ENCODE measurements around the gene TMEM81.
A peak's percentile ranks its signal among the peaks of the same experiment; 100 is the strongest.

The TMEM81 gene

GRCh38 chr1:205084360-205084759 lies at the start of gene TMEM81:
Gene TMEM81 (minus strand): TSS chr1:205084460. CDS start chr1:205084320, 140 bp downstream.
- no peak for DNase-seq

GRCh38 chr1:205133287-205133686 lies 49.0 kb upstream of the TMEM81 start:
- DNase-seq = no peak

- no peak for DNase-seq
These were observed 45.3 kb upstream of the TMEM81 start for GRCh38 chr1:205129447-205130029.

- DNase-seq = no peak
These were observed 43.8 kb upstream of the TMEM81 start for GRCh38 chr1:205128050-205128449.

GRCh38 chr1:205127646-205128045 lies 43.4 kb upstream of the TMEM81 start:
- no peak for DNase-seq

GRCh38 chr1:205124726-205125125 lies 40.5 kb upstream of the TMEM81 start:
- DNase-seq = no peak

GRCh38 chr1:205122489-205122882 lies 38.2 kb upstream of the TMEM81 start:
- DNase-seq = no peak

- peak; percentile 97 for DNase-seq
These were observed 37.6 kb upstream of the TMEM81 start, which contains the start of gene RBBP5 for GRCh38 chr1:205121660-205122488. Gene RBBP5 (minus strand): TSS chr1:205121978. CDS start chr1:205121873, 105 bp downstream.

- DNase-seq = no peak
These were observed 34.5 kb upstream of the TMEM81 start for GRCh38 chr1:205118752-205119151.

- peak; percentile 7 for DNase-seq
These were observed 27.1 kb upstream of the TMEM81 start for GRCh38 chr1:205111354-205111753.

- no peak for DNase-seq
These were observed 25.5 kb upstream of the TMEM81 start for GRCh38 chr1:205109711-205110110.

GRCh38 chr1:205109269-205109668 lies 25.0 kb upstream of the TMEM81 start:
- DNase-seq = no peak

GRCh38 chr1:205108464-205108863 lies 24.2 kb upstream of the TMEM81 start:
- no peak for DNase-seq

GRCh38 chr1:205107327-205107726 lies 23.1 kb upstream of the TMEM81 start:
- DNase-seq = no peak

- no peak for DNase-seq
These were observed 18.1 kb upstream of the TMEM81 start for GRCh38 chr1:205102404-205102803.

GRCh38 chr1:205098242-205098641 lies 14.0 kb upstream of the TMEM81 start:
- DNase-seq = no peak

GRCh38 chr1:205095422-205095821 lies 11.2 kb upstream of the TMEM81 start:
- no peak for DNase-seq

- DNase-seq = no peak
These were observed 6.9 kb upstream of the TMEM81 start for GRCh38 chr1:205091043-205091740.

GRCh38 chr1:205088341-205088740 lies 4.1 kb upstream of the TMEM81 start:
- DNase-seq = no peak

- DNase-seq = no peak
These were observed 1.8 kb downstream of the TMEM81 start for GRCh38 chr1:205082431-205082830.

- DNase-seq = no peak
These were observed 6.3 kb downstream of the TMEM81 start for GRCh38 chr1:205077934-205078311.

GRCh38 chr1:205077158-205077933 lies 6.9 kb downstream of the TMEM81 start:
- DNase-seq = no peak

GRCh38 chr1:205076245-205076761 lies 8.0 kb downstream of the TMEM81 start:
- DNase-seq = no peak

Measured in activated CD4-positive, alpha-beta T cell treated with anti-CD3 and anti-CD28 coated beads, Interleukin-10, Interleukin-2, amounts not matched to agents 100 ng/mL and 50 ng/mL, durations not matched to agents 16 hours and 8 hours (primary cell).